ENCODE measurements around the gene EMILIN1. TPM values are rescaled to one million over a fixed set of nuclear protein-coding genes. Genes with fewer than 3 reads are reported as not detected.

The EMILIN1 gene
- total RNA-seq, 4 donors from 2014 or later: 6.8 to 18.2 (median 11.3) TPM

DNA sequence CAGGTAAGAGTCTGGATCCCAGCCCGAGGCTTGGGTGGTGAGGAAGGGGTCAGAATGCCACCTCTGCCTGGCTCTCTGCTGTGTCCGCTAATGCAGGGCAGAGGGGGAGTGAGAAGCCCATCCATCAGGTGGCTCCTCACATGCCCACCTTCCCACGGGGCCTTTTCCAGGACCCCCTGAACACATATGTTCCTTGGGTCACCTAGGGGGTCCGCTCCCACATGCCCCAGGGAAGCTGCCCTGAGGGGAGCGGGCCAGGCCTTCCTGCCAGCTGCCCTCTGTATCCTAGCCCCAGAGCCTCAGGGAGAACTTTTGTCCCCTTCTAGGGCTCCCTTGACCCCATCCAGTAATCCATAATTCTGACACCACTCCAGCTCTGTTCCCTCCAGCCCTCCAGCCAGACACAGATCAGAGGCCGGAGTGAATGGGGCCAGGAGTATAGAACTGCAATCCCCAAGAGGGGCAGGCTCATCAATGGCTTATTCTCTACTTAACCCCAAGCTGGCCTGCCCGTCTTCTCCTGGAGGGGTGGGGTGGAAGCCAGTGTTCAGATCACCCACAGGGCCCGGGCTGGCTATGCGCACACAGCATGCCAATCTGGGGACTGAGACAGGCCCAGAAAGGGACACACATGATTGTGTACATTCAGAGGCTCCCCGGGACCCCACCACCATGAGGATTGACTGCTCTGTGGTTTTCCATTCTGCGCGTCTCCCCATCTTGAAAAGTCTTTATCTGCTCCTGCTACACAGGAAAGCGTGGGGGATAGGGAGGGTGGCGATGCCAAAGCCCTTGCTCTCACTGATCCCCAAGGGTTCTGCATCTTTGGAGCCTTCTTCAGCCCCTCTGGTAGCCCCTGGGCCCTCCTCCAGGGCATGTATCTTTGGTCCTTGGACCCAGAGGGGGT, 1.1 kb downstream of the EMILIN1 start:
- intact Hi-C loops (cut with DNase I; ENCODE audit: low total_unique reads): loop anchor here (10.0 kb wide), 1 partner anchor 295 kb away; the partner anchor contains the start of genes EIF2B4 and SNX17
- Histone ChIP-seq H3K27me3 (no peaks in the 10 kb centered on the region), H3K9me3 (no peaks in the 10 kb centered on the region), H3K36me3 (no peaks in the 10 kb centered on the region), H3K4me1 (peaks cover 15 to 31% of the 10 kb centered on the region in 2 donors), H3K27ac (peak overlapping the region; percentile 75 to 95 (median 86)), H3K4me3 (peak overlapping the region; percentile 44 to 51 (median 49))
- ATAC-seq (no peak), DNase-seq (no peak)
- in situ Hi-C loops (cut with MboI; ENCODE audit: low sequenced_read_pairs in 4 of 4): loop anchor here (10.0 kb wide), 2 partner anchors 45 to 115 kb away; partner anchors contain the start of gene TMEM214 (in 3 of the 4)
- TF ChIP-seq, protein P1, sequence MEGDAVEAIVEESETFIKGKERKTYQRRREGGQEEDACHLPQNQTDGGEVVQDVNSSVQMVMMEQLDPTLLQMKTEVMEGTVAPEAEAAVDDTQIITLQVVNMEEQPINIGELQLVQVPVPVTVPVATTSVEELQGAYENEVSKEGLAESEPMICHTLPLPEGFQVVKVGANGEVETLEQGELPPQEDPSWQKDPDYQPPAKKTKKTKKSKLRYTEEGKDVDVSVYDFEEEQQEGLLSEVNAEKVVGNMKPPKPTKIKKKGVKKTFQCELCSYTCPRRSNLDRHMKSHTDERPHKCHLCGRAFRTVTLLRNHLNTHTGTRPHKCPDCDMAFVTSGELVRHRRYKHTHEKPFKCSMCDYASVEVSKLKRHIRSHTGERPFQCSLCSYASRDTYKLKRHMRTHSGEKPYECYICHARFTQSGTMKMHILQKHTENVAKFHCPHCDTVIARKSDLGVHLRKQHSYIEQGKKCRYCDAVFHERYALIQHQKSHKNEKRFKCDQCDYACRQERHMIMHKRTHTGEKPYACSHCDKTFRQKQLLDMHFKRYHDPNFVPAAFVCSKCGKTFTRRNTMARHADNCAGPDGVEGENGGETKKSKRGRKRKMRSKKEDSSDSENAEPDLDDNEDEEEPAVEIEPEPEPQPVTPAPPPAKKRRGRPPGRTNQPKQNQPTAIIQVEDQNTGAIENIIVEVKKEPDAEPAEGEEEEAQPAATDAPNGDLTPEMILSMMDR (IDR thresholded peaks at IDR 0.05 in 4 of 5, conservative IDR thresholded peaks at IDR 0.05 in 1 of 5): no peak
- no peak for TF ChIP-seq POLR2A (IDR thresholded peaks at IDR 0.05)

DNA sequence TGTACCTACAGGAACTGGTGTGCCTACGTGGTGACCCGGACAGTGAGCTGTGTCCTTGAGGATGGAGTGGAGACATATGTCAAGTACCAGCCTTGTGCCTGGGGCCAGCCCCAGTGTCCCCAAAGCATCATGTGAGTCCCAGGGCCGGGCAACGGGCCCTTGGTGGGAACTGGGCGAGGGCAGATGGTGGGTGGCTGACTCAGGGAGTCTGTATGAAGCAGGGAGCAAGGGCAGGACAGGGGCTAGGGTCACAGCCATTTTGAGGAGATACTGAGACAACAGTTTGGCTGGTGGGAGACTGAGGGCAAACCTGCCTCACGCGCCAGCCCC, 1.7 kb downstream of the EMILIN1 start:
- in situ Hi-C loops (cut with MboI; ENCODE audit: low sequenced_read_pairs in 4 of 4) (loop anchor here (10.0 kb wide), 2 partner anchors 45 to 115 kb away; partner anchors contain the start of gene TMEM214 (in 3 of the 4)), intact Hi-C loops (cut with DNase I; ENCODE audit: low total_unique reads) (loop anchor here (10.0 kb wide), 1 partner anchor 295 kb away; the partner anchor contains the start of genes EIF2B4 and SNX17)
- peaks cover 13 to 34% of the 10 kb centered on the region in 2 donors for H3K4me1 ChIP-seq

DNA sequence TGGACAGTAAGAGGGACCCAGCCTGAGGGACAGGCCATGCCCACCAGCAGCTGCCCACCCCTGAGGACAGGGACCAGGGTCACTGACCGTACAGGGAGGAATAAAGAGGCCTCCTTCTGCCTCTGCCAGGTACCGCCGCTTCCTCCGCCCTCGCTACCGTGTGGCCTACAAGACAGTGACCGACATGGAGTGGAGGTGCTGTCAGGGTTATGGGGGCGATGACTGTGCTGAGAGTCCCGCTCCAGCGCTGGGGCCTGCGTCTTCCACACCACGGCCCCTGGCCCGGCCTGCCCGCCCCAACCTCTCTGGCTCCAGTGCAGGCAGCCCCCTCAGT, 2.2 kb downstream of the EMILIN1 start:
- no peaks in the 10 kb centered on the region for H3K27me3 ChIP-seq
- no peak for TF ChIP-seq POLR2A (IDR thresholded peaks at IDR 0.05)
- TF ChIP-seq, protein P1 (IDR thresholded peaks at IDR 0.05 in 4 of 5, conservative IDR thresholded peaks at IDR 0.05 in 1 of 5): no peak
- DNase-seq: no peak
- no peak for ATAC-seq
- H3K9me3 ChIP-seq: no peaks in the 10 kb centered on the region
- H3K27ac ChIP-seq: peak overlapping the region; percentile 75 to 95 (median 86)
- in situ Hi-C loops (cut with MboI; ENCODE audit: low sequenced_read_pairs in 4 of 4): loop anchor here (10.0 kb wide), 2 partner anchors 46 to 116 kb away; partner anchors contain the start of gene TMEM214 (in 3 of the 4)
- H3K4me1 ChIP-seq: peaks cover 16 to 38% of the 10 kb centered on the region in 2 donors
- intact Hi-C loops (cut with DNase I; ENCODE audit: low total_unique reads): loop anchor here (10.0 kb wide), 1 partner anchor 294 kb away; the partner anchor contains the start of genes EIF2B4 and SNX17
- peak overlapping the region in 3 of 4 donors; percentile 4 to 51 (median 46) for H3K4me3 ChIP-seq
- H3K36me3 ChIP-seq: no peaks in the 10 kb centered on the region

More for the DNA sequence above, 1.7 kb downstream of the EMILIN1 start:
- ATAC-seq (no peak), DNase-seq (no peak)
- Histone ChIP-seq H3K36me3 (no peaks in the 10 kb centered on the region), H3K27ac (peak overlapping the region; percentile 75 to 95 (median 86)), H3K4me3 (peak overlapping the region in 1 of 4 donors; percentile 51), H3K27me3 (no peaks in the 10 kb centered on the region), H3K9me3 (no peaks in the 10 kb centered on the region)
- no peak for TF ChIP-seq POLR2A (IDR thresholded peaks at IDR 0.05)
- TF ChIP-seq, protein P1 (IDR thresholded peaks at IDR 0.05 in 4 of 5, conservative IDR thresholded peaks at IDR 0.05 in 1 of 5): no peak

DNA sequence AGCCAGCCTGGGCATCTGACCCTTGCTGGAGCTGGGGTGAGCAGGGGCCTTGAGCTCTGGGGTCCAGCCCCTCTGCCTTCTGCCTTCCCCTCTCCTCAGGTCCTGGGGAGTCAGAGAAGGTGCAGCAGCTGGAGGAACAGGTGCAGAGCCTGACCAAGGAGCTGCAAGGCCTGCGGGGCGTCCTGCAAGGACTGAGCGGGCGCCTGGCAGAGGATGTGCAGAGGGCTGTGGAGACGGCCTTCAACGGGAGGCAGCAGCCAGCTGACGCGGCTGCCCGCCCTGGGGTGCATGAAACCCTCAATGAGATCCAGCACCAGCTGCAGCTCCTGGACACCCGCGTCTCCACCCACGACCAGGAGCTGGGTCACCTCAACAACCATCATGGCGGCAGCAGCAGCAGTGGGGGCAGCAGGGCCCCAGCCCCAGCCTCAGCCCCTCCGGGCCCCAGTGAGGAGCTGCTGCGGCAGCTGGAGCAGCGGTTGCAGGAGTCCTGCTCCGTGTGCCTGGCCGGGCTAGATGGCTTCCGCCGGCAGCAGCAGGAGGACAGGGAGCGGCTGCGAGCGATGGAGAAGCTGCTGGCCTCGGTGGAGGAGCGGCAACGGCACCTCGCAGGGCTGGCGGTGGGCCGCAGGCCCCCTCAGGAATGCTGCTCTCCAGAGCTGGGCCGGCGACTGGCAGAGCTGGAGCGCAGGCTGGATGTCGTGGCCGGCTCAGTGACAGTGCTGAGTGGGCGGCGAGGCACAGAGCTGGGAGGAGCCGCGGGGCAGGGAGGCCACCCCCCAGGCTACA, 3.8 kb downstream of the EMILIN1 start:
- in situ Hi-C loops (cut with MboI; ENCODE audit: low sequenced_read_pairs in 4 of 4) (loop anchor here (10.0 kb wide), 2 partner anchors 47 to 117 kb away; partner anchors contain the start of gene TMEM214 (in 3 of the 4)), intact Hi-C loops (cut with DNase I; ENCODE audit: low total_unique reads) (loop anchor here (10.0 kb wide), 1 partner anchor 293 kb away; the partner anchor contains the start of genes EIF2B4 and SNX17)
- Histone ChIP-seq H3K27me3 (no peaks in the 10 kb centered on the region), H3K9me3 (no peaks in the 10 kb centered on the region), H3K36me3 (no peaks in the 10 kb centered on the region), H3K4me1 (peaks cover 21 to 44% of the 10 kb centered on the region in 2 donors), H3K4me3 (peak overlapping the region in 2 of 4 donors; percentile 19 to 40), H3K27ac (peak overlapping the region; percentile 75 to 95 (median 86))
- no peak for ATAC-seq
- TF ChIP-seq, protein P1 (IDR thresholded peaks at IDR 0.05 in 4 of 5, conservative IDR thresholded peaks at IDR 0.05 in 1 of 5): no peak
- no peak for TF ChIP-seq POLR2A (IDR thresholded peaks at IDR 0.05)
- no peak for DNase-seq

Data from gastrocnemius medialis (tissue), 4 donors.